ENCODE measurements around the gene ZNF808.
"Not testable (repeated sequence)": the region's sequence is repeated elsewhere in the genome, so short reads cannot be mapped to it uniquely, and the experiment has no call there.

ZNF808 gene

GRCh38 chr19:52601025-52601973, 73.8 kb downstream of the ZNF808 start:
- Mint-ChIP-seq H3K9me3 (peaks cover 29 to 36% of the 10 kb centered on the region in 2 donors), H3K27me3 (no peaks in the 10 kb centered on the region), H3K4me1 (peaks cover 23% of the 10 kb centered on the region), H3K4me3 (peak overlapping the region; percentile 85 to 94), H3K27ac (peak overlapping the region; percentile 70 to 89)
- peak; percentile 87 to 91 for DNase-seq
- peak; percentile 99 for ATAC-seq

DNA sequence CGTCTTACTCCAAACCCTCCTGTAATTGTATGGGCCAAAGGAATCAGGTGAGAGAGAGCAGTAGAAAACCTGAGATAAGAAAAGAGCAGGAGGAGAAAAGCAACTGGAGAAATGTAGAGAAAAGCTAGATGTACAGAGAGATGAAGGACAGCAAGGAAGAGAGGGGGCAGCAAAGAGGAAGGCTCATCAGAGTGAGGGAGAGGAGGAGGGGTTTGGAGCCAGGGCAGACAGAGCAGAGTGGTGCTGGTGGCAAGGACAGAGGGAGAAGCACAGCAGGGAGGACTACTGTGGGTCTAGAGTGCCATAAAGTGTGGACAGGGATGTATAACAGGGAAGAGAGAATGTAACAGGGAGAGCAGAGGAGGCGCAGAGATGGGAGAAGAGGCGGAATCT, 74.5 kb downstream of the ZNF808 start:
- H3K27me3 Mint-ChIP-seq, DNase-seq, ATAC-seq: not testable (repeated sequence)
- H3K4me3 Mint-ChIP-seq: peak overlapping the region; percentile 85 to 94
- H3K9me3 Mint-ChIP-seq: peaks cover 22 to 34% of the 10 kb centered on the region in 2 donors
- H3K4me1 Mint-ChIP-seq: peaks cover 29% of the 10 kb centered on the region
- peak overlapping the region; percentile 30 to 67 for H3K27ac Mint-ChIP-seq

GRCh38 chr19:52602941-52603340, 75.5 kb downstream of the ZNF808 start:
- Mint-ChIP-seq H3K27me3 (no peaks in the 10 kb centered on the region), H3K4me1 (peaks cover 29% of the 10 kb centered on the region), H3K9me3 (peaks cover 13 to 27% of the 10 kb centered on the region in 2 donors), H3K27ac (no peak overlapping the region), H3K4me3 (no peak overlapping the region)
- no peak for ATAC-seq
- no peak for DNase-seq

DNA sequence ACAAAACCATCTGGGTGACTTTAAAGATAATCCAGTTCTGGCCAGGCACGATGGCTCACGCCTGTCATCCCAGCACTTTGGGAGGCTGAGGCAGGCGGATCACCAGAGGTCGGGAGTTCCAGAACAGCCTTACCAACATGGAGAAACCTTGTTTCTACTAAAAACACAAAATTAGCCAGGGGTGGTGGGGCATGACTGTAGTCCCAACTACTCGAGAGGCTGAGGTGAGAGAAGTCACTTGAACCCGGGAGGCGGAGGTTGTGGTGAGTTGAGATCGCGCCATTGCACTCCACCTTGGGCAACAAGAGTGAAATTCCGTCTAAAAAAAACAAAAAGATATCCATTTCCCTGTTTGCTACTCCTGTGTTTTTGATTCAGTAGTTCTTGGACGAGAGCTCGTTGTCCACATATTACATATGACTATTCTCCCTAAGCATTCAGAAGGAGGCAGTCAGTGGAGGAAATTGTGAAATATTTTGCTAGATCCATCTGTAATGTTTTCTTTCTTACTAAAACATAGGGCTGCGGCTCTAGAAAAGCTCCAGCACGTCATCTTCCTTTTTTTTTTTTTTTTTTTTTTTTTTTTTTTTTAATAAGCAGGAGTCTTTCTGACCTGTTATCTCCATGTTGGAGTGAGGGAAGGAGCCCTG, 76.2 kb downstream of the ZNF808 start:
- no peak overlapping the region for H3K4me3 Mint-ChIP-seq
- H3K27ac Mint-ChIP-seq: no peak overlapping the region
- H3K9me3 Mint-ChIP-seq: peaks cover 13 to 27% of the 10 kb centered on the region in 2 donors
- DNase-seq (no peak), ATAC-seq (no peak)
- no peaks in the 10 kb centered on the region for H3K27me3 Mint-ChIP-seq
- peaks cover 29% of the 10 kb centered on the region for H3K4me1 Mint-ChIP-seq

Data from stimulated activated naive CD8-positive, alpha-beta T cell treated with anti-CD3 and anti-CD28 coated beads, Interleukin-15, amount 100 ng/mL, for 72 hours (primary cell).